A549 (cell line): ENCODE measurements around the gene TBX18. TPM values are rescaled to one million over a fixed set of nuclear protein-coding genes. Genes with fewer than 3 reads are reported as not detected.

Experiments
- ATAC-seq, 2 experiments: fragments of 200-7000 bp in 1 of 2; fragments of >200 bp in 1 of 2; cut with Nextera tagmentation in 1 of 2; cut with Tn5 transposase in 1 of 2; 3 replicates each; pipeline versions ENCODE4 v1.8.0 to v1.9.1; 2018 to 2020; ENCODE audit warnings: mild to moderate bottlenecking in 1 of 2, moderate library complexity in 1 of 2
- CTCF ChIA-PET: fragments of 300-600 bp; sonication (Branson Sonifier 250); formaldehyde crosslinking; extraction: SDS; loops from one replicate; lab custom pipeline; 2021; ENCODE audit warnings: antibody characterized with exemption, inconsistent platforms; lab: Yijun Ruan, JAX
- POLR2A ChIA-PET: fragments of 350-600 bp; formaldehyde crosslinking; extraction: SDS; loops from one replicate; lab custom pipeline; 2021; ENCODE audit warnings: antibody characterized with exemption, inconsistent platforms; lab: Yijun Ruan, JAX
- DNase-seq, 2 experiments: peaks; one replicate each; pipeline versions ENCODE4 v3.0.0 to v3.0.0-alpha.2; 2011 to 2016; ENCODE audit warnings: low read depth in 1 of 2, low spot score in 1 of 2
- FAIRE-seq: peaks from 2 replicates; lab custom pipeline; 2011; peaks lifted over from hg19 to GRCh38; lab: Jason Lieb, UNC
- H3K27ac ChIP-seq, 2 experiments: fragments of >200 bp; sonication (Bioruptor Twin); formaldehyde crosslinking; 3 replicates each; pipeline ENCODE4 v1.5.1; 2016 to 2017
- H3K4me1 ChIP-seq: fragments of >200 bp; sonication (Bioruptor Twin); formaldehyde crosslinking; 3 replicates; pipeline ENCODE4 v1.6.1; 2016
- H3K4me2 ChIP-seq: fragments of >200 bp; sonication (Bioruptor Twin); formaldehyde crosslinking; 3 replicates; pipeline ENCODE4 v1.6.1; 2016
- H3K4me3 ChIP-seq: fragments of >200 bp; sonication (Bioruptor Twin); formaldehyde crosslinking; 3 replicates; pipeline ENCODE4 v1.5.1; 2016
- H3K9me3 ChIP-seq: fragments of >200 bp; sonication (Bioruptor Twin); formaldehyde crosslinking; 3 replicates; pipeline ENCODE4 v1.6.1; 2016
- BCL3 ChIP-seq: fragments of >200 bp; sonication (Bioruptor Twin); formaldehyde crosslinking; IDR thresholded peaks from 3 replicates; pipeline ENCODE4 v1.6.1; 2016
- BHLHE40 ChIP-seq: IDR thresholded peaks from 2 replicates; pipeline ENCODE4 v1.6.1; 2012; ENCODE audit warnings: low read depth, low read length, inconsistent platforms
- CBX8 ChIP-seq: fragments of 200-600 bp; sonication (generic); IDR thresholded peaks from 2 replicates; pipeline ENCODE4 v1.6.1; 2016
- CEBPB ChIP-seq, 2 experiments: fragments of >200 bp in 1 of 2; sonication (Bioruptor Twin) in 1 of 2; formaldehyde crosslinking in 1 of 2; IDR thresholded peaks; 2 replicates each; pipeline ENCODE4 v1.6.1; 2012 to 2016
- CTCF ChIP-seq: fragments of >200 bp; sonication (Bioruptor Twin); formaldehyde crosslinking; IDR thresholded peaks from 3 replicates; pipeline ENCODE4 v1.5.1; 2016
- ELK1 ChIP-seq: fragments of 150-350 bp; IDR thresholded peaks from 2 replicates; pipeline ENCODE4 v1.6.1; 2014; ENCODE audit warnings: low read depth, mild to moderate bottlenecking, low read length
- FOSL2 ChIP-seq, 2 experiments: fragments of 450-650 bp in 1 of 2; fragments of >200 bp in 1 of 2; sonication (Bioruptor Twin) in 1 of 2; formaldehyde crosslinking; IDR thresholded peaks; 2 replicates each; pipeline versions ENCODE4 v1.5.0 to v1.6.1; 2016 to 2020; ENCODE audit warnings: mild to moderate bottlenecking in 1 of 2, moderate library complexity in 1 of 2
- HMGXB4 ChIP-seq: fragments of 250-450 bp; sonication (Bioruptor Pico); IDR thresholded peaks from 2 replicates; pipeline ENCODE4 v1.5.0; 2021; ENCODE audit warnings: mild to moderate bottlenecking, moderate library complexity, borderline replicate concordance
- HOXA7 ChIP-seq: fragments of 250-450 bp; sonication (Bioruptor Pico); IDR thresholded peaks from 2 replicates; pipeline ENCODE4 v1.5.0; 2020; ENCODE audit warnings: mild to moderate bottlenecking, moderate library complexity
- HOXB13 ChIP-seq: fragments of 250-450 bp; sonication (Bioruptor Pico); IDR thresholded peaks from 2 replicates; pipeline ENCODE4 v1.5.0; 2020; ENCODE audit warnings: low read depth, mild to moderate bottlenecking, moderate library complexity
- HOXB5 ChIP-seq: fragments of 250-450 bp; sonication (Bioruptor Pico); IDR thresholded peaks from 2 replicates; pipeline ENCODE4 v1.5.0; 2020; ENCODE audit warnings: mild to moderate bottlenecking, moderate library complexity
- KDM1A ChIP-seq: fragments of 200-600 bp; sonication (generic); IDR thresholded peaks from 2 replicates; pipeline ENCODE4 v1.6.1; 2016; ENCODE audit warnings: low read depth, mild to moderate bottlenecking
- MAX ChIP-seq: IDR thresholded peaks from 2 replicates; pipeline ENCODE4 v1.6.1; 2012
- MYC ChIP-seq: IDR thresholded peaks from 2 replicates; pipeline ENCODE4 v1.6.1; 2012; ENCODE audit warnings: mild to moderate bottlenecking, inconsistent platforms, low read length, improper control_type of control experiment, borderline replicate concordance
- NFE2L2 ChIP-seq: fragments of 150-350 bp; conservative IDR thresholded peaks from 2 replicates; pipeline ENCODE4 v1.6.1; 2014; ENCODE audit warnings: low read length
- NPAS2 ChIP-seq: fragments of 250-450 bp; sonication (Bioruptor Pico); IDR thresholded peaks from 2 replicates; pipeline ENCODE4 v1.8.0; 2022; ENCODE audit warnings: mild to moderate bottlenecking, moderate library complexity, borderline replicate concordance
- NR3C1 ChIP-seq: fragments of >200 bp; sonication (Bioruptor Twin); formaldehyde crosslinking; IDR thresholded peaks from 3 replicates; pipeline ENCODE4 v1.6.1; 2017
- PHF8 ChIP-seq: fragments of 200-600 bp; sonication (generic); IDR thresholded peaks from 2 replicates; pipeline ENCODE4 v1.6.1; 2016; ENCODE audit warnings: low read depth, mild to moderate bottlenecking, antibody characterized with exemption, moderate library complexity, borderline replicate concordance
- POLR2AphosphoS2 ChIP-seq: conservative IDR thresholded peaks from 2 replicates; pipeline ENCODE4 v1.6.1; 2012; ENCODE audit warnings: low read length, improper control_type of control experiment, inconsistent platforms
- RARB ChIP-seq: fragments of 250-450 bp; sonication (Bioruptor Pico); IDR thresholded peaks from 2 replicates; pipeline ENCODE4 v1.8.0; 2021; ENCODE audit warnings: mild to moderate bottlenecking, moderate library complexity
- SREBF2 ChIP-seq: fragments of 450-650 bp; IDR thresholded peaks from 2 replicates; pipeline ENCODE4 v1.6.1; 2014; ENCODE audit warnings: mild to moderate bottlenecking, moderate library complexity
- USF2 ChIP-seq: fragments of 450-650 bp; IDR thresholded peaks from 2 replicates; pipeline ENCODE4 v1.6.1; 2014; ENCODE audit warnings: antibody characterized with exemption
- WGBS: methylation state at CpG from one replicate; pipeline ENCODE4 v1.1.6; 2017; ENCODE audit errors: missing lambda C conversion rate; 5-methylcytosine and 5-hydroxymethylcytosine counted together
- polyA plus RNA-seq, 4 experiments: library from polyadenylated mRNA; depleted of rRNA in 3 of 4; stranded (reverse); fragments of >200 nt; fragmentation: RNase III in 1 of 4; extraction: RNeasy Plus Mini Kit Qiagen cat#74134 plus additional on column Dnase treatment in 1 of 4; gene quantifications; 2 replicates in 3 of 4; 3 replicates in 1 of 4; pipeline ENCODE4 v1.2.3, GENCODE V29; 2011 to 2017

The TBX18 gene
- polyA plus RNA-seq, 2 of the 4 experiments (the other 2 are of a cell fraction), result 20.8 to 67.4 TPM

GRCh38 chr6:84774157-84774984, 10.0 kb upstream of the TBX18 start (continued):
- TF ChIP-seq CTCF (peak; percentile 72), CEBPB (IDR thresholded peaks at IDR 0.05) (no peak), NFE2L2 (no peak), PHF8 (peak; percentile 82; the same call in 1 of the 2 replicates), NR3C1 (no peak), MAX (0 out of 2 replicates have a peak, but pooled peaks have one; percentile 56), HMGXB4 (CRISPR knock-in tag) (0 out of 2 replicates have a peak, but pooled peaks have one; percentile 34)
- TF ChIP-seq, all 56 proteins: peak for 9

GRCh38 chr6:84773431-84774156, 9.2 kb upstream of the TBX18 start:
- no peak for FAIRE-seq
- no peaks in the 10 kb centered on the region for H3K9me3 ChIP-seq
- H3K4me3 ChIP-seq, result peak overlapping the region; percentile 53
- ChIA-PET POLR2A (interaction anchor here (0.7 to 3.7 kb wide), 3 partner anchors 9 to 45 kb away, joined by 3 to 32 read pairs (median 16); partner anchors contain the start of gene TBX18), CTCF (interaction anchor here (0.6 to 4.2 kb wide), 14 partner anchors 10 to 550 kb away, joined by 3 to 26 read pairs (median 5); partner anchors contain the start of gene TBX18)
- peak overlapping the region; percentile 73 to 99 for H3K27ac ChIP-seq
- ATAC-seq, result peak; percentile 67 to 78
- H3K4me2 ChIP-seq, result peak overlapping the region; percentile 79
- peak; percentile 21 to 68 for DNase-seq
- H3K4me1 ChIP-seq, result peaks cover 8% of the 10 kb centered on the region; the same call in 1 of the 3 replicates
- no CpG with 5 or more reads among the region's 69 CpGs for WGBS
- no peak for TF ChIP-seq BCL3
- TF ChIP-seq HOXB13, result no peak
- TF ChIP-seq HOXA7, result no peak
- no peak for TF ChIP-seq HOXB5
- TF ChIP-seq CBX8, result no peak
- TF ChIP-seq POLR2AphosphoS2, result no peak
- TF ChIP-seq CTCF, result no peak
- TF ChIP-seq RARB (CRISPR knock-in tag), result no peak
- TF ChIP-seq USF2, result no peak
- TF ChIP-seq NFE2L2, result no peak
- TF ChIP-seq NPAS2 (CRISPR knock-in tag), result no peak
- TF ChIP-seq FOSL2 (IDR thresholded peaks at IDR 0.05), result no peak
- TF ChIP-seq FOSL2 (CRISPR knock-in tag; IDR thresholded peaks at IDR 0.05), result no peak
- TF ChIP-seq MYC, result no peak
- no peak for TF ChIP-seq BHLHE40
- no peak for TF ChIP-seq CEBPB (IDR thresholded peaks at IDR 0.05)
- TF ChIP-seq ELK1, result no peak
- TF ChIP-seq MAX, result peak; percentile 64; the same call in 1 of the 2 replicates
- no peak for TF ChIP-seq SREBF2
- TF ChIP-seq KDM1A, result no peak
